T-helper 9 cell (primary cell): Measurements from ENCODE around the gene UBE2V1.

Experiments
- DNase-seq: peaks from one replicate; pipeline ENCODE4 v3.0.0-alpha.2; 2020

Gene UBE2V1

DNA sequence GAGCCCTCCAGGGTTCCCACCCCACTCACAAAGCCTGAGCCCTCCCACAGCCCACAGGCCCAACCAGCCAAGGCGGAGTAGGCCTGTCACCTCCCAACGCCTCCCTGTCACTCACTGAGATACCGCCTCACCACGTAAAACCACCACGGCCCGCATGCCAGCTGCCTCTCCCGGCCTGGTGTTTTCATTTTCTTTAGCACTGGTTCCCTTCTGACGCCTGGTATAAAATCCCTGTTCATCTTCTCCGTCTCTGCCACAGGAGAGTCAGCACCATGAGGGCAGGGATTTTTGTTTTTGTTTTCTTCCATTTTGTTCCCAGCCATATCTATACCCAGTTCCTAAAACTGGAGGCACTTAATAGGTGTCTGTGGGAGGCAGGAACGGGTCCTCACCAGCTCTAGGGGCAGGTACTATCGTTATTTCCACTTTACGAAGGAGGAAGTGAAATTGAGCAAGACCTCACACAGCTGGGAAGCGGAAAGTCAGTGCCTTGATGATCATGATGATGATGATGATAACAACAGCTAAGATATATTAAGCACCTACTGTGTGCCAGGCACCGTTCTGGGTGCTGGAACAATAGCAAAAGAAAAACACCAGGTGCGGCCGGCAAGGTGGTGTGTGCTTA lies 71.6 kb downstream of the UBE2V1 start:
- no peak for DNase-seq

DNA sequence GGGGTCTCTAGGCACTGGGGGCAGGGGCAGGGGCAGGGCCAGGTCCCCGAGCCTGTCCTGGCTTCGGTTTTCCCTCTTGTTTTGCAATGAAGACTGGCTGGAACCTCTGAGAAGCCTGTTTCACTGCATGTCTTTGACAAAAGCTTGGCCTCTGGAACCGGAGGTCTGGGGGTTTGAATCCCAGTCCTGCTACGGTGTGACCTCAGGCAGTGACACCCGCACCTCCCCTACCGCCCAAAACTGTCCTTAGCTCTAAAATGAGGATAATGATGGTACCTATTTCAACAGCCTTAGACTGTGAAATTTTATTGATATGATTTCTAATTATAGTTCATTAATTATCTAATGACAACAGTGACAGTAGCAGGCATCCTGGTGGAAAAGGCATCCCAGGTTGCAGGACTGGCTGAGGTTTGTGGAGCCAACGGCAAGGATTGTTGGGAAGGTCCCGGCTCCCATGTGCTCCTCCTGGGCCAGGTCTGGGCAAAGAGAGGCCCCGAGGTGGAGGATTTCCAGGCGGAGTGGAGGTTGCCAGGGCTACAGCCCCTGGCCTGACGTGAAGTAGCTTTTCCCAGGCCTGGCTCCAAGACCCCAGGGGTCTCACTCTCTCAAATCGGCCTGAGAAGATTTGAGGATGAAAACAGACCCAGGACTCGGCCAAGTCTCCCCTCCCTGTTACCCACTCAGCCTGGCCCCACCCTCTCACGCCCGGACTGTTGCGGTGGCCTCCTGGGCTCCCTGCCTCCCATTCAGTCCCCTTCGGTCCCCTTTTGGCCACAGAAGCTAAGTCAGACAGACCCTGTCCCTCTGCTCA lies 72.3 kb downstream of the UBE2V1 start:
- no peak for DNase-seq

DNA sequence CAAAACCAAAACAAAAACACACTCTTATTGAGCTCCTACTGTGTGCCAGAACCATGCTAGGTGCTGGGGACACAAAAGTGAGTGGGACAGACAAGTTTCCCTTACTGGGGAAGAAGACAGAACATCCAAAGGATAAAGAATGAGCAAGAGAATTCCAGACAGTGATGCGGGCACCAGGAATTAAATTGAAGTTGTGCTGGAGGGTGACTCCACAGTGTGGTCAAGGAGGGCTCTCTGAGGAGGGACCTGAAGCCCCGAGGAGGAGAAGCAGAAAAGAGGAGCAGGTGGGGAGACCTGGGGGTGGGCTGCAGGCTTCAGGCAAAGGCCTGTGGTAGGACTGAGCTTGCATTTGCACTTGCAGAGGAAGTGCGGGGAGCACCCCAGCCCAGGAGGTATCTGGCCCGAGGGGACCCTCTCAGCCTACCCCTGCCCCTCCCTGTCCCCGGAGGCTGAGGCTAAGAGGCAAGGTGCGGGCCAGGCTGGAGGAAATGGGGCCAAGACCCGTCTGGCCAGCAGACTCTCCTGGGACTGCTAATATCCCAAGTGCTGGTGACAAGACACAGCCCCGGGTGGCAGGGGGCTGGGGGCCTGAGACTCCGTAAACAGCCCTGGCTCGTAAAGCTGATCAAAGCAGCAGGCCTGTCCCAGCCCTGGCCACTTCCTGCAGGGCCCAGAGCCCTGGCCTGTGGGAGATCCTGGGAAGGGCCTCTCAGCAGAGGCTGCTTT lies 73.1 kb downstream of the UBE2V1 start:
- DNase-seq: no peak

DNA sequence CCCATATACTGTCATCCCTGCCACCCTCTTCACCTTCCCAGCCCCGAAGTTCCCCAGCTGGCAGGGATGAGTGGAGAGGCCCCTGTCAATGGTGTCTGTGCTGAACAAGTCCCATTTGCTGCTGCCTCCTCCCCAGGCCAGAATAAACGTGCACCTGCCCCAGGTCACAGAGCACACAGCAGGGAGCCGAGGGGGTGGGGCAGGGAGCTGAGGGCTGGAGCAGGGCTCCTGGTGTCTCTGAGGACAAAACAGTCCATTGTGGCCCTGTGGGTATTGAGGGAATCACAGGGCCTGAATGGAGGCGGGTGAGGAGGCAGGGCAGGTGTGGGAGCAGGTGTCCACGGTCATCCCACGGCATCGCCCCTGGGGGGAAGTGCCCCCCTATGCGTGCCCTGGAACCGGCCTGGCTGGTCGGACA lies 74.4 kb downstream of the UBE2V1 start:
- no peak for DNase-seq

DNA sequence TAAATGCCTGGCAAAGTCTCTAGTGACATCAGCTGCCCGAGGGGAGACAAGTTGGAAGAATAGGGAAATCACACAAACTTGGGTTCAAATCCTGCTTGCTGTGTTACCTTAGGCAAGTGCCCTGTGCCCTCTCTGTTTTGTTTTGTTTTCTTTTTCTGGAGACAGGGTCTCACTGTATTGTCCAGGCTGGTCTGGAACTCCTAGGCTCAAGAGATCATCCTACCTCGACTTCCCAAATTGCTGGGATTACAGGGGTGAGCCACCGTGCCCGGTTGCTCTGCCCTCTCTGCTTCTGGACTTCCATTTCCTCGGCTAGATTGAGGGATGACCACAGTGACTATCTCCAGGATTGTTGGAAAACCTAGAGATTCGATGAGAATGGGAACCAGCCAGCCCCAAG lies 74.8 kb downstream of the UBE2V1 start:
- DNase-seq: no peak

DNA sequence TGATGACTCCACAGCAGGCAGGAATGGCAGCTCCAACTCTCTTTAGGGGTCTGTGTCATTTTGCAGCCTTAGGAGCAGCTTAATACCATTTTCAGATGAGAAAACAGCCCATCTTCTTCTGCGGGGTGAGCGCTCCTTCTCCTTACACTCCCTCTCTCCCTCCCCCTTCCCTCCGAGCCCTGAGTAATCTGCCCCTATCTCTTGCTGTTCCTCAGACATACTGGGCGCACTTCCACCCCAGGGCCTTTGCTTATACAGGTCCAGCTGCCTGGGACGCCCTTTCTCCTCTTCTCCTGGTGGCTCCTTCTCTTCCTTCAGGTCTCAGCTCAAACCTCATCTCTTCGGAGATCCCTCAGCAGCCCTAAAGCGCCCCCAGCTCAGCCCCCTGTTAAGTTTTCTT lies 75.4 kb downstream of the UBE2V1 start:
- no peak for DNase-seq

DNA sequence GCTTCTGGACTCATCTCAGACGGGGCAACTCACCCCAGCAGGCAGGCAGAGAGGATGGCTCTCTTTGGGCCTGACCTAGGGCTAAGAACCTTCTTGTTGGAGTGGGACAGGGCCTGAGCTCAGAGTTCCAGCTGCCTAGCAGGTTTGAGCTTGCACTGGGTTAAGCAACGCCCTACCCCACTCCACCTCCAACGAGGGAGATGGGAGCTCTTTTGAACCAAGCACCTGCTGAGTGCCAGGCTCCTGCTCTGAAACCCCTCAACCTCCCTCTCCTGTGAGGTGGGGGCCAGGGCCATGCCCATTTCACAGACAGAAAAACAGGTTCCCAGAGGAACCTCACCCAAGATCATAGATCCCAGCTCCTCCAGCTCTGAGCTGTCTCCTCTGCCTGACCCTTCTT lies 75.8 kb downstream of the UBE2V1 start:
- no peak for DNase-seq

DNA sequence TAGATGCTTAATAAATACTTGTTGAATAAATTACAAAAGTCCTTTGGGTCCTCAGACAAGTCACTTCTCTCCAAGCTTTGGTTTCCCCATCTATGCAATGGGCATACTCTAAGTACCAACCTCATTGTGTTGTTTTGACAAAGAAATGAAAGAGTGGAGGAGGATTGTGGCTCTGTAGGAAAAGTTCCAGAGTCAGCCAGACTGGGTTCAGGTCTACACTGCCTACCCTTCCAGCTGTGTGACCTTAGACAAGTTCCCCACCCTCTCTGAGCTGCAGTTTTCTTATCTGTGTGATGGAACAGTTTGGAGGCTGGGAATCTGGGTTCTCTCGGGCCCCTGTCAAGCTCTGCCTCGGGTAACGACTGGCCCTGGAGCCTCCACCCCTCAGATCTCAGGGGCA lies 76.2 kb downstream of the UBE2V1 start:
- DNase-seq: no peak

DNA sequence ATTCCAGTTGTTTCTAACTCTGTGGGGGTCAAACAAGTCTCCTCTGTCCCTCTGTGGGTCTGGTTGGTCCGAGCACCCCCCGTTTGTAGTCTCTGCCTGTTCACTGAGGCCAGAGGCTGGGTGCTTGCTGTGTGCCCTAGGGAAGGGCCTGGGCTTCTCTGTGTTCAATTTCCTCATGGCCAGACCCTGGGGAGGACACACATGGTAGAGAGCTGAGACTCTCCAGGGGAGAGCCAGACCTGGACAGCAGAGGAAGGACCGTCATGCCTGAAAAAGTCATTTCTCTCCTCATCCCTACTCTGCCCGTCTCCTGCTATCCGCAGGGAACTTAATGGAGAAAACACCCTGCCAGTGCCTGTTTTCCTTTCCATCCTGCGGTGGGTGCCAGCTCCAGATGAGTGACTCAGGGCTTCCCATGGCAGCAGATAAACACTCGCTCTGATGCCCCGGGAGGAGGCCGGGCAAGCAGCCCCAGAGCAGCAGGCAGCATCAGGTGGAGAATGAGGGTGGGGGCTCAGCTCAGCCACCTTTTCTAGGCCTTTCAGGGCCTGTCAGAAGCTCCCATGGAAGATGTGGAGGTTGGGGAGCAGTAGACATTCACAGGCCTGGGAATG lies 78.3 kb downstream of the UBE2V1 start:
- DNase-seq: no peak

DNA sequence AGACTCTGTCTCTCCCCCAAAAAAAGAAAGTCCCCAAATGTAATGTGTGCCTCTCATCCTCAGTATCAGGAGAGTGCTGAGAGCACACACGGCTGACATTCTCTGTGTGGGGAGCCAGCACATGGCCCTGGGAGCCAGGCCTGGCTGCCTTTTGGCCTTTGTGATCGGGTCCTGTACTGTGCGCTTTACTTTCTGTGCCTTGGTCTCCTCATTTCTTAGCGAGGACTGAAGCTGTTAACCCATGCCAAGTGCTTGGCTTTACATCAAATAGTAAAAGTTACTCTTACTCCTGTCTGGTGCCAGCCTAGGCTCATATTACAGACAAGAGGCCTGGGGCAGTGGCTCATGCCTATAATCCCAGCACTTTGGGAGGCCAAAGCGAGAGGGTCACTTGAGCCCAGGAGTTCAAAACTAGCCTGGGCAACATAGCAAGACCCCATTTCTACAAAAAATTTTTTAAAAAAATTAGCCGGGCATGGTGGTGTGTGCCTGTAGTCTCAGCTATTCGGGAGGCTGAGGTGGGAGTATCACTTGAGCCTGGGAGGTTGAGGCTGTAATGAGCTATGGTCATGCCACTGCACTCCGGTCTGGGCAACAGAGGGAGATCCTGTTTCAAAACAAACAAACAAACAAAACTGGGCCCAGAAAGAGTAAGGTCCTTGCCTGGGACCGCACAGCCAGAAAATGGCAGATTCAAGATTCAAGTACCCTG lies 79.8 kb downstream of the UBE2V1 start:
- DNase-seq: no peak
